ENCODE data around the gene ANKRD10.

The ANKRD10 gene

DNA sequence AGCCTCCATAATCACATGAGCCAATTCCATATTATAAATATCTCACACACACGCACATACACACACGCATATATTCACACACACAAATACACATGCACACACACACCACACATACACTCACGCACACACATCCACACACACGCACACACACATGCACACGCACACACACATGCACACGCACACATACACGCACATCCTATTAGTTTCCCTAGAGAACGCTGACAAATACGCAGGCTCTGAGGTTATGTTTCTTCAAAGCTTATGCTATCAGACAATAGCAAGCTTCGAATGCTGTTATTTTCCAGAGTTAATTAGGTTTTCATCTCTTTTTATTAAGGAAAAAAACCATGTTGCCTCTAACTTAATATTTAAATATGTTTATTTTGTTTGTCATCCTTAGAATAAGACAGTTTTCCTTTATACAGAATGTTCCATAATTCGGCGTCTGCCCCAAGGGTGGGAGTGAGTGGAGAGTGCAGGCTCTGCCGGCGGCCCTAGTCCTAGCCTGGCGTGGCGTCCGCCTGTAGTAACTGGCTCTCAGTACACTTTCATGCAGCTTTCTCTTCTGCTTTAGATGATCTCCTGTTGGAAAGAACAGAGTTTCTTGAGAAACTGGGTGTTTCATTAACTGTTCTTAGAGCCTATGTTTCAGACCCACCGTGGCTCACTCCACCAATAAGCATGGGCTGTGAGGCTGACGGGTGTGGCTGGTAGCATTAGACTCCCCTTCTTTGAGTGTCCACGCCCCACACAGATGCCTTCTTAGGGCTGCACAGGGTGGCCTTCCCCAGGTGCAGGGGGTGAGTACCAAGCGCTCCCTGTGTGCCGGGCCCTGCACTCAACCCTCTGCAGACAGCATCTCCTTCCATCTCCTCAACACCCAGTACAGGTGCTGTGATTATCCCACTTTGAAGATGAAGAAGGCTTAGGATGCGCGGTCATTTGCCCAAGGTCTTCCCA is 30.4 kb upstream of the ANKRD10 start:
- DNase-seq: no peak

DNA sequence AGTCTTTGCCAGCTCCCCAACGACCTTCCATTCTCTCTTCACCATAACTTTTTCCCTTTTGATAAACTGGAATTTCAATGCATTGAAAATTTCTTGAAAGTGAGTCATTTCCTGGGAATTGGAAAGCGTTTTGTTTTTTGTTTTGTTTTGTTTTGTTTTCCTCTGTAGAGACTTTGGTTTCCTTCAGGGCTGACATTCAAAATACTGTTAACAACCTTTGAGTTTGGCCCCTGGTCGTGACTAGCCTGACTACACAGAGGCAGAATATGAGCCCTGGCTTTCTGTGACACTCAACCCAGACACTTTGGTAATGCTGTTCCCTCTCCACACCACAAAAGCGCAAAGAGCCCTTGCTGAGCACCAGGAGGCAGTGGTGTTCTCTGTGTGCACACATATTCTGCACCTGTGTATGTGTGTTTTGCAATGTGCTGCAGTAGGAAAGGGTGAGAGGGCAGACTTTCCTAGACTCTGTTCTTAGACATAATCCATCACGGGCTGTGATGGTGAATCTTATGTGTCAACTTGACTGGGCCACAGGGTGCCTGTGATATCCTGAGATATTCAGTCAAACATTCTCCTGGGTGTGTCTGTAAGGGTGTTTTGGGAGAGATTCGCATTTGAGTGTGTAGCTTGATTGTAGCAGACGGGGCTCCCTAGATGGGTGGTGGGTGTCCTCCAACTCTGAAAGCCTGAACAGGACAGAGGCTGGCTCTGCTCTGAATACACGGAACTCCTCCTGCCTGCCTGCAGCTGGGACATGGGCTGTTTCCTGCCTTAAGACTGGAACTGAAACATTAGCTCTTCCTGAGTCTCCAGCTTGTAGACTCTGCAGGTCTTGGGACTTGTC is 29.5 kb upstream of the ANKRD10 start:
- DNase-seq: no peak

DNA sequence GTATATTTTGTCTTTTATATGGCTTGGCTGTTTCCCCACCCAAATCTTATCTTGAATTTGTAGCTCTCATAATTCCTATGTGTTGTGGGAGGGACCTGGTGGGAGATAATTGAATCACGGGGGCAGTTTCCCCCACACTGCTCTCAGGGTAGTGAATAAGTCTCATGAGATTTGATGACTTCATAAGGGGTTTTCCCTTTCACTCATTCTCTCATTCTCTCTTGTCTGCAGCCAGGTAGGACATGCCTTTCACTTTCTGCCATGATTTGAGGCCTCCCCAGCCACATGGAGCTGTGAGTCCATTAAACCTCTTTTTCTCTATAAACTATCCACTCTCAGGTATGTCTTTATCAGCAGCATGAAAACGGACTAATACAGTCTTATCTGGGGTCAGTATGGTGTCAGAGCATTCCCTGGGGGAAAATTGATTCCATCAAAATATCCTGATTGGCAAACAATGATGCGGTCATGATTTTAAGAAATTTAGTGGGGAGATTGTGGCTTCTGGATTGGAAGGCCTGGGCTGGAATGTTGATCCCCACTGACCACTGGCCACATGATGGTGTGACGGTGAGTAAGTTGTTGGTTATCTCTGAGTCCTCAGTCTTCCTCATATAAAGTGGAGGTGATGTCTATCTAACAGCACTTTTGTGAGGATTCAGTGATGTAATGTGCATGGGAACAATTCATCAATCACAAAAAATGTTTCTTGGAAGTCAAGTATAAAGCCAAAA is 27.5 kb upstream of the ANKRD10 start:
- no peak for DNase-seq

DNA sequence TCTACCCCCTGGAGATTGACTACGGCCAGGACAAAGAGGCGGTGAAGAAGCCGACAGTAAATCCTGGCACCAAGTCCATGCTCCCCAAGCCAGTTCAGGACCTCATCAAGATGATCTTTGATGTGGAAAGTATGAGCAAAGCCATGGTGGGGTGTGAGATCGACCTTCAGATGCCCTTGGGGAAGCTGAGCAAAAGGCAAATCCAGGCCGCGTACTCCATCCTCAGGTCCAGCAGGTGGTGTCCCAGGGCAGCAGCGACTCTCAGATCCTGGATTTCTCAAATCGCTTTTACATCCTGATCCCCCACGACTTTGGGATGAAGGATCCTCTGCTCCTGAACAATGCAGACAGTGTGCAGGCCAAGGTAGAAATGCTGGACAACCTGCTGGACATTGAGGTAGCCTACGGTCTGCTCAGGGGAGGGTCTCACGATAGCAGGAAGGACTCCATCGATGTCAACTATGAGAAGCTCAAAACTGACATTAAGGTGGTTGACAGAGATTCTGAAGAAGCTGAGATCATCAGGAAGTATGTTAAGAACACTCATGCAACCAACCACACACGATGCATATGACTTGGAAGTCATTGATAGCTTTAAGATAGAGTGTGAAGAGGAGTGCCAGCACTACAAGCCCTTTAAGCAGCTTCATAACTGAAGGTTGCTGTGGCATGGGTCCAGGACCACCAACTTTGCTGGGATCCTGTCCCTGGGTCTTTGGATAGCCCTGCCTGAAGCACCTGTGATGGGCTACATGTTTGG is 24.0 kb upstream of the ANKRD10 start:
- no peak for DNase-seq

DNA sequence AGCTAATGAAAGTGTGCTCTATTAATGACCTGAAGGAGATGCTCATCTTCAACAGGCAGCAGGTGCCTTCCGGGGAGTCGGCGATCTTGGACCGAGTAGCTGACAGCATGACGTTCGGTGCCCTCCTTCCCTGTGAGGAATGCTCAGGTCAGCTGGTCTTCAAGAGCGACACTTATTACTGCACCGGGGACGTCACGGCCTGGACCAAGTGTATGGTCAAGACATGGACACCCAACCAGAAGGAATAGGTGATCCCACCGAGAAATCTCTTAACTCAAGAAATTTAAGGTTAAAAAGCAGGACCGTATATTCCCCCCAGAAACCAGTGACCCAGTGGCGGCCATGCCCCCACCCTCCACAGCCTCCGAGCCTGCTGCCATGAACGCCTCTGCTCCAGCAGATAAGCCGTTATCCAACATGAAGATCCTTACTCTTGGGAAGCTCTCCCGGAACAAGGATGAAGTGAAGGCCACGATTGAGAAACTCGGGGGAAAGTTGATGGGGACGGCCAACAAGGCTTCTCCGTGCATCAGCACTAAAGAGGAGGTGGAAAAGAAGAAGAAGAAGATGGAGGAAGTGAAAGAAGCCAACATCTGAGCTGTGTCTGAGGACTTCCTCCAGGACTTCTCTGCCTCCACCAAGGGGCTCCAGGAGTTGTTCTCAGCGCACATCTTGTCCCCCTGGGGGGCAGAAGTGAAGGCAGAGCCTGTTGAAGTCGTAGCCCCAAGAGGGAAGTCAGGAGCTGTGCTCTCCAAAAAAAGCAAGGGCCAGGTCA is 22.8 kb upstream of the ANKRD10 start:
- DNase-seq: no peak

DNA sequence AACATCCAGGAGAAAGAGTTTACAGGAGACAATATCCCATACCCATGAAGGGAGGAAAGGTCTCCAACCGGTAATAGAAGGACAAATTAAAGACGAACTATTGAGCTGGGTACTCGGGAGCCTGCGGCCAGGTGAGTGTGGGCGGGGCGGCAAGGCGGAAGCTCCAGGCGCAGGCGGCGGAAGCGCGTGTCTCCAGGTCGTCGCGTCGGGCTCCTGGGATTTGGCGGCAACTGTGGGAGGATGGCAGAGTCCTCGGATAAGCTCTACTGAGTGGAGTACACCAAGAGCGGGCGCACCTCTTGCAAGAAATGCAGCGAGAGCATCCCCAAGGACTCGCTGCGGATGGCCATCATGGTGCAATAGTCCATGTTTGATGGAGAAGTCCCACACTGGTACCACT is 21.6 kb upstream of the ANKRD10 start:
- no peak for DNase-seq

DNA sequence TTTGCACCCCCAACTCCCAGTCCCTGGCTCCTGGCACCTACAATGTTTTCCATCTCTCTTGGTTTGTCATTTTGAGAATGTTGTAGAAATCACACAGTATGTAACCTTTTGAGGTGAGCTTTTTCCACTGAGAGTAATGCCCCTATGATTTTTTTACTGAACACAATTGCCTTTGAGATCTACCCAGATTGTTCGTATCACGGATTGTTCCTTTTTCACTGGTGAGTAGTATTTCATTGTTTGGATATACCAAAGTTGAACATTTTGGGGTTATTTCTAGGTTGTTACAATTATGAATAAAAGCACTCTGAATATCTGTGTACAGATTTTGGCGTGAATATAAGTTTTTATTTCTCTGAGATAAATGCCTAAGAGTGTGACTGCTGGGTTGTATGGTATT is 17.7 kb upstream of the ANKRD10 start:
- DNase-seq: no peak

DNA sequence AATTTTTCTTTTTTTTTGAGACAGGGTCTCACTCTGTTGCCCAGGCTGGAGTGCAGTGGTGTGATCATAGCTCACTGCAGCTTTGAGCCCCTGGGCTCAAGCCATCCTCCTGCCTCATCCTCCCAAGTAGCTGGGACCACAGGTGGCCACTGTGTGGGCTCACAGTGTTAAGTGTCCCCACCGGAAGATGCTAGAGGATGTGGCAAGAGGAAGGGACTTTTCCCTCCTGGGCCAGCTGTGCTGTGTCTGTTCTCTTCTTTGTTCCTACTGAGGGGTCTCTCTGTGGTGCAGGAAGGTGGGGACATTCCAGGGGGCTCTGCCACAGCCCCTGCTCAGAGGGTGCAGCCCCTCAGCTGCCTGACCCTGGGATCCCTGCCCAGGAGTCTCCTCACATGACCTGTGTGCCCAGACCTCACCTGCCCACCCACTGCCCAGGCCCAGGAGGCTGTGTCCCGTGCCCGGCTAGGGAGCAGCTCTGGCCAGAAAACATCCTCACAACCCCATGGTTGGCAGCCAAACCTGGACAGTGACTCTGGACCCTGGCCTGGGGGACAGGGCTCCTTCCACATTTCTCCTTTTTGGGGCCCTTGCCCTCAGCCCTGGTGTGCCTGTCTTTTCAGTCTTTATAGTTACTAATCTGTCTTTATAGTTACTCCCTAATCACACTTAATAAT is 14.4 kb upstream of the ANKRD10 start:
- DNase-seq: no peak

DNA sequence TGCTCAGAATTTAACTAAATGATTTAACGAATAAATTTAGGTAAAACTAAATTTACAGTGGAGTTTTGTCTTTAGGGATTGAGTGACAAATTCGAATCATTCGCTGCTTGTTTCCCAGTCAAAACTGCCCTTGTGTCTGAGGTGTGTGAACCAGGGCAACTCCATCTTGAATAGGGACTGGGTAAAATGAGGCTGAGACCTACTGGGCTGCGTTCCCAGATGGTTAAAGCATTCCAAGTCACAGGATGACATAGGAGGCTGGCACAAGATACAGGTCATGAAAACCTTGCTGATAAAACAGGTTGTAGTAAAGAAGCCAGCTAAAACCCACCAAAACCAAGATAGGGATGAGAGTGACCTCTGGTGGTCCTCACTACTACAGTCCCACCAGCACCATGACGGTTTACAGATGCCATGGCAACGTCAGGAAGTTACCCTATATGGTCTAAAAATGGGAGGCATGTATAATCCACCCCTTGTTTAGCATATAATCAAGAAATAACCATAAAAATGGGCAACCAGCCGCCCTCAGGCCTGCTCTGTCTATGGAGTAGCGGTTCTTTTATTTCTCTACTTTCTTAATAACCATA is 10.2 kb upstream of the ANKRD10 start:
- DNase-seq: peak; percentile 25

DNA sequence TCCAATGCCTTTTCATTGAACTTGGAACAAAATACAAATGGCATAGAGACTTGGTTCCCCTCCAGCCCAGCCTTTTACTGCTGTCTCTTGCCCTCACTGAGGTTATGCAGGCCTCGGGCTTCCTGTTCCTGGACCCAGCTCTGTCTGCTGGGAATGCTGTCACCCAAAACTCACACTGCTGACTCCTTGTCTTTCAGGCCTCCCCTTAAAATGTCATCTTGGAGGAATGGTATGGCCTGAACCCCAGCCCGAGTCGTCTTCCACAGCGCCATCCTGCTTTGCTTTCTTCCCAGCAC is 9.7 kb upstream of the ANKRD10 start:
- DNase-seq: no peak

DNA sequence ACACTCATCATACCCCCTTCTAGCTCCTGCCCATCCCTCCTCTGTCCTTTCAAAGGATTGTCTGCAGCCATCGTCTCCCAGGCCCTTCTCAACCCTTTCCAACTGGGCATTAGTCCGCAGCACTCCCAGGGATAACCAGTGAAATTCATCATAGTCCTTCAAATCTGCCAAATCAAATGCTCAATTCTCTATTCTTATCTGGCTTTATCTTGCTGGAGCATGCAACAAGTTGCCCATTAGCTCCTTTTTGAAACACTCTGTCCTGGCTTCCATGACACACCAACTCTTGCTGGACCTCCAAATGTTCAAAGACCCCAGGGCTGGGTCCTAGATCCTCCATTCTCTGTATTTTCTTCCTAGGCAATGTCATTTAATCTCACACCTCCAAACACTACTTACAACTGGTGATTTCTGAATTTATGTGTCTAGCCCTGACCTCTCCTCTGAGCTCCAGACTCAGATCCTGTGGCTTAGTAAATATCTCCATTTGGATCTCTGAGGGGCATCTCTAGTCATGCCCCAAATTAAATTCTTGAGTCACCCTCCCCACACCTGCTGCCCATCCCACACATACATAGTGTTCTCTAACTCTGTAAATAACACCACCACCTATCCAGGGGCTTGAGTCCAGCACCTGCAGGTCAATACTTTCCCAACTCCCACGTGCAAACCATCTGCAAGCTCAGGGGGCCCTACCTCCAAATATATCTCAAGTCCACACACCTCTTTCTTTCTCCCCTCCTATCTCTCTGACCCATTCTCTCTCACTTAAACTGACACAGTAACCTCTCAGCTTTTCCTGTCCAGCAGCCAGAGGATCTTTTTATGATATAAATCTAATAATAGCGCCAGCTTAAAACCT is 9.1 kb upstream of the ANKRD10 start:
- no peak for DNase-seq

DNA sequence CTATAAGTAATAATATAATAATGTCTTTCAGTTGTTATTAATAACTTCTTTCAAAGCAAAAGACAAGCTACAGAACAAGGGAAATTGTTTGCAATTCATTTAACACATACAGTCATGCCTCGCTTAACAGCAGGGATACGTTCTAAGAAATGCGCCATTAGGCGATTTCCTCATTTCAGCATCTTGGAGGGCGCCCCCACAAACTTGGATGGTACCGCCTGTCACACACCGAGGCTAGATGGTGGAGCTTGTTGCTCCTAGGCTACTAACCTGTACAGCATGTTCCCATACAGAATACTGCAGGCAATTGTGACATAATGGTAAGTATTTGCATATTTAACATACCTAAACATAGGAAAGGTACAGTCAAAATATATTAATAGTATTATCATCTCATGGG is 8.2 kb upstream of the ANKRD10 start:
- DNase-seq: no peak

DNA sequence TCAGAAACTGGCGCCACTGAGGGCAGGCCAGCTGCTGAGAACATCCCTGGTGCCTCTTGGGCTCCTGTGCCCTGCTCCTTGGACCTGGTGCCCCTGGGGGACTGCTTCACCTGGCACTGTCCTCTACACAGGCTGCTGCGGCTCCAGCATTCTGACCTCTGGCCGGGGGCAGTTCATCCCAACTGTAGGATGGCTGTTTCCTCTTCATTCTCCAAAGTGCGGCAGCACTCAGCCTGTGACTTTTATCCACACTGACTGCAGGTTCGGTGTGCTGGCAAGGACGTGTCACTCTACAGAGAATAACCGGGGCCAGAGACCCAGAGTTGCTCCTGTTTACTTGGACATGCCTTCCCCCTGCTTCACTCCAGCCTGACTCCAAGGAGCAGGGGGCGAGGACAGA is 7.6 kb upstream of the ANKRD10 start:
- no peak for DNase-seq

DNA sequence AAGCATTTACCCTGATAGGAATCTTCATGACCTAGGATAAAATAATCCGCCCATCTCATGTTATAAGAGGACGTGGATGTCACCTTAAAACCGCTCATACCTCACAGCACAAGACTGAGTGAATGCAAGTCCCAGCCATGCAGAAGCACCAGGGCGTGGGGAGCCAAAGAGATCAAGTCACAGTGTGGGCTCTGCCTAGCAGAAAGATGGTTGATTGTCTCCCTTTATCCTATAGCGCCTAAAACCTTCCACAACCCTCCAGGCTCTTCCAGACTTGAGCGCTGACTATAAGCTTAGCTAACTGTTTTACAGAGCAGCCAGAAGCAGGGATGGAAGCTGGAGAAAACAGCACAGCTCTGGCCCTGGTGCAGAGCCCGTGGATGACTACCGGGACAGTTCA is 6.8 kb upstream of the ANKRD10 start:
- no peak for DNase-seq

DNA sequence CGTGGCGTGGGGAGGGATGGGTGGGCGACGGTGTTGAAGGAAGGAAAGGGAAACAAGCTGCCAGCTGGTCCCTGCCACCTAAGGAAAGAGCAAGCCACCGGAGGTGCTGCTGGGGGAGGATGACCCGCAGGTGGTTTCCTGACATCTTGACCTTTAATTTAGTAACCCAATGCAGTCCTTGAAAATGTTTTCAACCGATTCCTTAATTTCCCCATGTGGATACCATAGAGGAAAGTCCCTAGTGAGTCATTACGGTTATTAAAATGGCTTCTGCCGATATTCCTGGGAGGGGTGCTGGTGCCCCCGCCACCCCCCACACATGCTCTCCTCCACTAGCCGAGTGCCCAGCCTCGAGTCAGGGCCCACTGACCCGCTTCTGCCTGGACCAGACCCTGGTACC is 6.3 kb upstream of the ANKRD10 start:
- DNase-seq: no peak

DNA sequence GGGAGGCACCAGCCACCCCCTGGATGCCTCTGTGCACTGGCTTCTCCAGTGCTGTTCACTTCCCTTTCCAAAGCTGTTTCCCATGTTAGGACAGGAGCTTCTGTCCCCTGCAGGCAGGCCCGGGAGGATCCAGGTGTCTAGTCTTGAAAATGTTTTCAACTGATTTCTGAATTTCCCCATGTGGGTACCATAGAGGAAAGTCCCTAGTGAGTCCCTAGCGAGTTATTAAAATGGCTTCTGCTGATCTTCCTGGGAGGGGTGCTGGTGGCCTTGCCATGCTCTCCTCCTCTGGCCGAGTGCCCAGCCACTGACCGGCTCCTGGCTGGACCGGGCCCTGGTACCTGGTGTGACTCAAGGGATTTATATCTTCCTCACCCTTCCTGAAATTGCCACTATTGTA is 5.2 kb upstream of the ANKRD10 start:
- no peak for DNase-seq

DNA sequence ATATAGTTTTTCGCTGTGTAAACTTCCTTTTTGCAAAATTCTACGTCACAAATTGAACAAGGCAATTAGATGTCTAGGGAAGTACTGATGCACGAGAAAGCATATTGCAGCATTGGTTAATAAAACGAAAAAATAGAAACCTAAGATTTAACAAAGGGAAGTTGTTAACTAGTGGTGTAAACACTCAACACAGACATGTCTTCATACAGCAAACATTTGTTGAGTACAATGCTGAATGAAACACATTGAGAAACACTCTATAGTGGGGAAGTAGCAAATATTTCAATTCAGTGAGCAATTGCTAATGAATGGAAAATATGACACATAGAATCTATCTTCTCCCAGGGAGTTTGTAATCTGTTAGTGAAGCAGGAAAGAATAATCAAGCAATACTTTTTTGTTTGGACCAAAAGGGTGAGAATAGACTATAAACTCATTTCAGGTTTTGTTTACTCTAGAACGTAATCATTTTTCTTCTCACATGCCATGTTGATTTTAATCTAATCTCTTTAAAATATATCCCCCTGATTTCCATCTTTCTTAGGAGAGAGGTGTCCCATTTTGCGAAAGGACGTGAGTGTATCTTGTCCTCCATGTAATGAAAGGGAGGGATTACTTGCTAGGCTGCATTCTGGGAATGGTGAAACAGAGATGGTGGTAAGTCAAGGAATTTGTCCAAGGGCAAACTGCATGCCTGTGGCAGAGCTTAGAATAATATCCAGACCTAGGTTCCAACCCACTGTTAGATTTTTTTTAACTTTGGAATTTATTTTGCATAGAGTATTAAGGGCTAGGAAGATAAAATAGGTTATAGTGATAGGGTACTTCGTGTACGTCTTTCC is 1.7 kb upstream of the ANKRD10 start:
- DNase-seq: no peak

DNA sequence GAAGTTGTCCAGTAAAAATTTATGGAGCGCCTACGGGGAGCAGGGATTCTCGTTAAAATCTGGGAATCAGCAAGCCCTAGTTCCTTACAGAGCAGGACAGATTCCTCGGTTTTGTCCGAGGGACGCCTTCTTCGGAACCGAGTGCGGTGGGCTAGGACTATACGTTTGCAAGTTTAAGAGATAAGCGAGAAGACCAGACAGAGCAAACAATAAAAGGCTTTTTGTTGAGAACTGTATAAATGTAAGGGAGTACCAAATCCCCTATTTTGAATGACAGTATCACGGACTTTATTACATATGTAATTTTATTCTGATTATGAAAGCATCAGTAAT is 971 bp upstream of the ANKRD10 start:
- DNase-seq: peak; percentile 12
